IPS-15b (cell line): ENCODE data around the gene ABLIM2.

ENCODE experiments used
- H3K27me3 ChIP-seq: one replicate; pipeline ENCODE4 v1.6.1; 2013; ENCODE audit warnings: low read length; ENCODE audit not compliant: control insufficient read depth, insufficient read depth
- H3K36me3 ChIP-seq: one replicate; pipeline ENCODE4 v1.6.1; 2013; ENCODE audit warnings: low read length; ENCODE audit not compliant: control insufficient read depth, insufficient read depth
- H3K4me1 ChIP-seq: one replicate; pipeline ENCODE4 v1.6.1; 2013; ENCODE audit warnings: mild to moderate bottlenecking, low read length; ENCODE audit not compliant: control insufficient read depth, insufficient read depth
- H3K4me3 ChIP-seq: one replicate; pipeline ENCODE4 v1.5.1; 2013; ENCODE audit warnings: low read depth, low read length
- H3K9ac ChIP-seq: one replicate; pipeline ENCODE4 v1.6.1; 2013; ENCODE audit warnings: low read depth, mild to moderate bottlenecking, low read length
- H3K9me3 ChIP-seq: one replicate; pipeline ENCODE4 v1.6.1; 2013; ENCODE audit warnings: mild to moderate bottlenecking, low read length; ENCODE audit not compliant: control insufficient read depth, insufficient read depth

The ABLIM2 gene

GRCh38 chr4:8021796-8022195, 136.8 kb downstream of the ABLIM2 start:
- Histone ChIP-seq H3K9me3 (no peaks in the 10 kb centered on the region), H3K27me3 (no peaks in the 10 kb centered on the region), H3K36me3 (no peaks in the 10 kb centered on the region), H3K9ac (no peak overlapping the region), H3K4me1 (no peaks in the 10 kb centered on the region), H3K4me3 (no peak overlapping the region)

GRCh38 chr4:8019396-8020365, 138.9 kb downstream of the ABLIM2 start:
- H3K9me3 ChIP-seq = no peaks in the 10 kb centered on the region
- no peaks in the 10 kb centered on the region for H3K4me1 ChIP-seq
- H3K36me3 ChIP-seq = no peaks in the 10 kb centered on the region
- no peak overlapping the region for H3K4me3 ChIP-seq
- no peaks in the 10 kb centered on the region for H3K27me3 ChIP-seq
- H3K9ac ChIP-seq = no peak overlapping the region

GRCh38 chr4:8016527-8016926, 142.1 kb downstream of the ABLIM2 start:
- no peaks in the 10 kb centered on the region for H3K27me3 ChIP-seq
- H3K4me3 ChIP-seq = no peak overlapping the region
- H3K4me1 ChIP-seq = no peaks in the 10 kb centered on the region
- H3K9me3 ChIP-seq = no peaks in the 10 kb centered on the region
- no peak overlapping the region for H3K9ac ChIP-seq
- no peaks in the 10 kb centered on the region for H3K36me3 ChIP-seq

GRCh38 chr4:8015512-8015911, 143.1 kb downstream of the ABLIM2 start:
- Histone ChIP-seq H3K9ac (no peak overlapping the region), H3K4me1 (no peaks in the 10 kb centered on the region), H3K36me3 (no peaks in the 10 kb centered on the region), H3K27me3 (no peaks in the 10 kb centered on the region), H3K4me3 (no peak overlapping the region), H3K9me3 (no peaks in the 10 kb centered on the region)

GRCh38 chr4:8013976-8014726, 144.5 kb downstream of the ABLIM2 start:
- Histone ChIP-seq H3K9ac (no peak overlapping the region), H3K27me3 (no peaks in the 10 kb centered on the region), H3K4me3 (no peak overlapping the region), H3K9me3 (no peaks in the 10 kb centered on the region), H3K36me3 (no peaks in the 10 kb centered on the region), H3K4me1 (no peaks in the 10 kb centered on the region)

- Histone ChIP-seq H3K9ac (no peak overlapping the region), H3K4me1 (no peaks in the 10 kb centered on the region), H3K36me3 (no peaks in the 10 kb centered on the region), H3K4me3 (no peak overlapping the region), H3K9me3 (no peaks in the 10 kb centered on the region), H3K27me3 (no peaks in the 10 kb centered on the region)
Measured at GRCh38 chr4:8012517-8012916, 146.1 kb downstream of the ABLIM2 start.

- Histone ChIP-seq H3K4me1 (no peaks in the 10 kb centered on the region), H3K27me3 (no peaks in the 10 kb centered on the region), H3K36me3 (no peaks in the 10 kb centered on the region), H3K9me3 (no peaks in the 10 kb centered on the region), H3K4me3 (no peak overlapping the region), H3K9ac (no peak overlapping the region)
Measured at GRCh38 chr4:8010618-8011017, 148.0 kb downstream of the ABLIM2 start.

GRCh38 chr4:8009710-8010511, 148.7 kb downstream of the ABLIM2 start:
- Histone ChIP-seq H3K9ac (no peak overlapping the region), H3K27me3 (no peaks in the 10 kb centered on the region), H3K4me3 (no peak overlapping the region), H3K9me3 (no peaks in the 10 kb centered on the region), H3K4me1 (no peaks in the 10 kb centered on the region), H3K36me3 (no peaks in the 10 kb centered on the region)

GRCh38 chr4:8009097-8009496, 149.5 kb downstream of the ABLIM2 start:
- Histone ChIP-seq H3K27me3 (no peaks in the 10 kb centered on the region), H3K4me3 (no peak overlapping the region), H3K36me3 (no peaks in the 10 kb centered on the region), H3K4me1 (no peaks in the 10 kb centered on the region), H3K9me3 (no peaks in the 10 kb centered on the region), H3K9ac (no peak overlapping the region)

- Histone ChIP-seq H3K4me1 (no peaks in the 10 kb centered on the region), H3K27me3 (no peaks in the 10 kb centered on the region), H3K9ac (no peak overlapping the region), H3K36me3 (no peaks in the 10 kb centered on the region), H3K4me3 (no peak overlapping the region), H3K9me3 (no peaks in the 10 kb centered on the region)
Measured at GRCh38 chr4:8008391-8008790, 150.2 kb downstream of the ABLIM2 start.

GRCh38 chr4:8007581-8007980, 151.0 kb downstream of the ABLIM2 start:
- H3K4me3 ChIP-seq = no peak overlapping the region
- no peaks in the 10 kb centered on the region for H3K4me1 ChIP-seq
- H3K36me3 ChIP-seq = no peaks in the 10 kb centered on the region
- no peaks in the 10 kb centered on the region for H3K9me3 ChIP-seq
- no peak overlapping the region for H3K9ac ChIP-seq
- H3K27me3 ChIP-seq = no peaks in the 10 kb centered on the region
